Liver (tissue), 9 donors: ENCODE results near the gene ETFA. TPM values are rescaled to one million over a fixed set of nuclear protein-coding genes. Genes with fewer than 3 reads are reported as not detected.

Experiments
- DNase-seq: peaks from one replicate; pipeline ENCODE4 v3.0.0-alpha.2; 2017; ENCODE audit warnings: low spot score
- H3K27ac ChIP-seq, 2 donors: one replicate each; pipeline ENCODE4 v1.7.0; 2013; ENCODE audit warnings: inconsistent platforms in 2 of 2, low read length in 2 of 2, control low read depth in 1 of 2, low read depth in 1 of 2, mild to moderate bottlenecking in 1 of 2
- H3K27me3 ChIP-seq, 4 donors: one replicate each; pipeline versions ENCODE4 v1.6.1 to v1.7.0; 2013; ENCODE audit warnings: low read length in 3 of 4, inconsistent platforms in 1 of 4, mild to moderate bottlenecking in 1 of 4, moderate library complexity in 1 of 4; ENCODE audit not compliant: control insufficient read depth in 4 of 4, insufficient read depth in 4 of 4
- H3K36me3 ChIP-seq, 4 donors: one replicate each; pipeline versions ENCODE4 v1.6.1 to v1.7.0; 2013; ENCODE audit warnings: low read length in 3 of 4, mild to moderate bottlenecking in 3 of 4, low read depth in 1 of 4, moderate library complexity in 1 of 4; ENCODE audit not compliant: control insufficient read depth in 4 of 4, insufficient read depth in 3 of 4
- H3K4me1 ChIP-seq, 4 donors: one replicate each; pipeline versions ENCODE4 v1.6.1 to v1.7.0; 2013; ENCODE audit warnings: low read length in 3 of 4, mild to moderate bottlenecking in 3 of 4, moderate library complexity in 1 of 4; ENCODE audit not compliant: control insufficient read depth in 4 of 4, insufficient read depth in 4 of 4
- H3K4me3 ChIP-seq, 3 donors: one replicate each; pipeline versions ENCODE4 v1.6.1 to v1.7.0; 2013; ENCODE audit warnings: low read length in 3 of 3, control low read depth in 1 of 3, low read depth in 1 of 3, mild to moderate bottlenecking in 1 of 3
- H3K9ac ChIP-seq, 2 donors: one replicate each; pipeline ENCODE4 v1.7.0; 2013; ENCODE audit warnings: low read length in 2 of 2, mild to moderate bottlenecking in 2 of 2, moderate library complexity in 2 of 2, control low read depth in 1 of 2, low read depth in 1 of 2
- H3K9me3 ChIP-seq, 4 donors: one replicate each; pipeline versions ENCODE4 v1.6.1 to v1.7.0; 2013; ENCODE audit warnings: low read length in 3 of 4; ENCODE audit not compliant: control insufficient read depth in 4 of 4
- EGR1 ChIP-seq, 2 donors: IDR thresholded peaks; 2 replicates each; pipeline ENCODE4 v1.6.1; 2016 to 2018; ENCODE audit warnings: antibody characterized with exemption in 2 of 2, low read depth in 2 of 2
- FOXA1 ChIP-seq: IDR thresholded peaks from 2 replicates; pipeline ENCODE4 v1.6.1; 2016; ENCODE audit warnings: antibody characterized with exemption
- FOXA2 ChIP-seq: IDR thresholded peaks from 2 replicates; pipeline ENCODE4 v1.6.1; 2016; ENCODE audit warnings: antibody characterized with exemption
- GABPA ChIP-seq, 2 donors: IDR thresholded peaks in 1 of 2; conservative IDR thresholded peaks in 1 of 2; 2 replicates each; pipeline ENCODE4 v1.6.1; 2016; ENCODE audit warnings: antibody characterized with exemption in 2 of 2, mild to moderate bottlenecking in 1 of 2, moderate library complexity in 1 of 2
- HNF4A ChIP-seq, 2 donors: conservative IDR thresholded peaks; 2 replicates each; pipeline ENCODE4 v1.6.1; 2016; ENCODE audit warnings: antibody characterized with exemption in 2 of 2, mild to moderate bottlenecking in 2 of 2
- HNF4G ChIP-seq: IDR thresholded peaks from 2 replicates; pipeline ENCODE4 v1.6.1; 2016; ENCODE audit warnings: antibody characterized with exemption
- JUND ChIP-seq, 2 donors: IDR thresholded peaks; 2 replicates each; pipeline ENCODE4 v1.6.1; 2016; ENCODE audit warnings: antibody characterized with exemption in 2 of 2
- MAX ChIP-seq: IDR thresholded peaks from 2 replicates; pipeline ENCODE4 v1.6.1; 2016; ENCODE audit warnings: antibody characterized with exemption
- NR2F2 ChIP-seq: IDR thresholded peaks from 2 replicates; pipeline ENCODE4 v1.6.1; 2016; ENCODE audit warnings: antibody characterized with exemption
- RAD21 ChIP-seq, 2 donors: IDR thresholded peaks; 2 replicates each; pipeline ENCODE4 v1.6.1; 2016; ENCODE audit warnings: antibody characterized with exemption in 2 of 2, mild to moderate bottlenecking in 2 of 2
- RXRA ChIP-seq, 2 donors: IDR thresholded peaks; 2 replicates each; pipeline ENCODE4 v1.6.1; 2017 to 2018; ENCODE audit warnings: antibody characterized with exemption in 2 of 2, mild to moderate bottlenecking in 1 of 2
- SP1 ChIP-seq: IDR thresholded peaks from 2 replicates; pipeline ENCODE4 v1.6.1; 2018; ENCODE audit warnings: antibody characterized with exemption, mild to moderate bottlenecking
- YY1 ChIP-seq: IDR thresholded peaks from 2 replicates; pipeline ENCODE4 v1.6.1; 2016; ENCODE audit warnings: antibody characterized with exemption, mild to moderate bottlenecking
- WGBS: extraction: QIAGEN DNeasy Blood & Tissue Kit; methylation state at CpG from one replicate; pipeline ENCODE4 v1.1.7; 2013; 5-methylcytosine and 5-hydroxymethylcytosine counted together
- polyA plus RNA-seq, 2 donors: library from polyadenylated mRNA; stranded (reverse) in 1 of 2; unstranded in 1 of 2; fragments of 200-250 nt in 1 of 2; fragments of >200 nt in 1 of 2; fragmentation: Nextera tagmentation in 1 of 2; extraction: Ambion mirVana in 1 of 2; gene quantifications; one replicate each; pipeline versions ENCODE4 v1.2.1 to v1.2.3, GENCODE V29; 2013 to 2015
- total RNA-seq, 2 donors: library from RNA; depleted of rRNA; stranded (reverse); fragments of >200 nt; gene quantifications; one replicate each; pipeline ENCODE4 v1.2.3, GENCODE V29; 2014
- TF ChIP-seq, protein P1 (sequence below): fragments of 150-350 bp; IDR thresholded peaks from 2 replicates; pipeline ENCODE4 v1.5.1; 2017; ENCODE audit warnings: improper control_type of control experiment, low read depth, low read length; ENCODE audit not compliant: missing input control
- TF ChIP-seq, protein P2 (sequence below): IDR thresholded peaks from 2 replicates; pipeline ENCODE4 v1.6.1; 2016; ENCODE audit warnings: antibody characterized with exemption, mild to moderate bottlenecking
- donor health status: healthy.
- donor health status: healthy.
- donor health status: healthy.
- donor health status: healthy.
- donor health status: healthy.

The ETFA gene
- total and polyA plus RNA-seq, 4 donors = 92.6 to 342 (median 289) TPM

DNA sequence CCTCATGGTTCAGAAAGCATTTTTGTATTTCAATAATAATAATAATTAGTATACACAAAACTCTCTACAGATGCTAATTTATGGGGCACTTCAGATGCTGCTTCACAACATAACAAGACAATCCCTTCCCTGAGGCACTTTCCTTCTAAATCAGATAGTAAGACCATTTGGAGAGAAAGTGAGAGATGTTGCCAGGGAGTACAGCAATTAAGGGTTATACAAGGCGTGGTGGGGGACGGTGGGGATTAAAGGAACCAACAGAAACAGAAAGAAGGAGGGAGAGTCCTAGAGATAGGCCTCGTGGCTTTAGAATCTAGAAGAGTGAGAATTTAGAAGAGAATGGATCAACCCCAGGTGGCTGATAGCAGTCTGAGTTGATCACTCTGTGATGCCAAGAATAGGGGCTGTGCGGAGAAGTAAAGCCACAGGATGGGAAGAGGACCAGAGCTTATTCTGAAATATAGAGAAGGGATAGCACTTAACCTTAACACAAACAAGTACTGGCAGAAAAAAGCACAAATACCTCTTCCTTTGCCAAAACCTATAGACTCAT is 76.9 kb downstream of the ETFA start:
- Histone ChIP-seq H3K9me3 (no peaks in the 10 kb centered on the region), H3K27ac (no peak overlapping the region), H3K27me3 (no peaks in the 10 kb centered on the region), H3K4me3 (no peak overlapping the region), H3K9ac (no peak overlapping the region), H3K4me1 (peaks cover 0 to 1% (median 0%) of the 10 kb centered on the region in 4 donors), H3K36me3 (peaks cover 3 to 13% (median 7%) of the 10 kb centered on the region in 4 donors)
- no peak for DNase-seq
- no peak for TF ChIP-seq JUND (IDR thresholded peaks at IDR 0.05)
- TF ChIP-seq HNF4A (conservative IDR thresholded peaks at IDR 0.05) = no peak
- TF ChIP-seq SP1 = no peak
- no peak for TF ChIP-seq FOXA1
- TF ChIP-seq YY1 = no peak
- TF ChIP-seq NR2F2 = no peak
- no peak for TF ChIP-seq RAD21 (IDR thresholded peaks at IDR 0.05)
- TF ChIP-seq GABPA (IDR thresholded peaks at IDR 0.05 in 1 of 2, conservative IDR thresholded peaks at IDR 0.05 in 1 of 2) = no peak
- no peak for TF ChIP-seq RXRA (IDR thresholded peaks at IDR 0.05)
- WGBS = 85% methylated on average over 4 of the region's 4 CpGs

- no peak overlapping the region for H3K9ac ChIP-seq
- H3K9me3 ChIP-seq = no peaks in the 10 kb centered on the region
- H3K4me1 ChIP-seq = peaks cover 0 to 1% (median 0%) of the 10 kb centered on the region in 4 donors
- no peak overlapping the region for H3K4me3 ChIP-seq
- no peaks in the 10 kb centered on the region for H3K27me3 ChIP-seq
- H3K27ac ChIP-seq = no peak overlapping the region
- H3K36me3 ChIP-seq = peaks cover 3 to 16% (median 10%) of the 10 kb centered on the region in 4 donors
- WGBS = 95% methylated on average over 1 of the region's 1 CpG
- DNase-seq = no peak
- no peak for TF ChIP-seq FOXA2
- TF ChIP-seq JUND (IDR thresholded peaks at IDR 0.05) = no peak
- TF ChIP-seq, protein P1, sequence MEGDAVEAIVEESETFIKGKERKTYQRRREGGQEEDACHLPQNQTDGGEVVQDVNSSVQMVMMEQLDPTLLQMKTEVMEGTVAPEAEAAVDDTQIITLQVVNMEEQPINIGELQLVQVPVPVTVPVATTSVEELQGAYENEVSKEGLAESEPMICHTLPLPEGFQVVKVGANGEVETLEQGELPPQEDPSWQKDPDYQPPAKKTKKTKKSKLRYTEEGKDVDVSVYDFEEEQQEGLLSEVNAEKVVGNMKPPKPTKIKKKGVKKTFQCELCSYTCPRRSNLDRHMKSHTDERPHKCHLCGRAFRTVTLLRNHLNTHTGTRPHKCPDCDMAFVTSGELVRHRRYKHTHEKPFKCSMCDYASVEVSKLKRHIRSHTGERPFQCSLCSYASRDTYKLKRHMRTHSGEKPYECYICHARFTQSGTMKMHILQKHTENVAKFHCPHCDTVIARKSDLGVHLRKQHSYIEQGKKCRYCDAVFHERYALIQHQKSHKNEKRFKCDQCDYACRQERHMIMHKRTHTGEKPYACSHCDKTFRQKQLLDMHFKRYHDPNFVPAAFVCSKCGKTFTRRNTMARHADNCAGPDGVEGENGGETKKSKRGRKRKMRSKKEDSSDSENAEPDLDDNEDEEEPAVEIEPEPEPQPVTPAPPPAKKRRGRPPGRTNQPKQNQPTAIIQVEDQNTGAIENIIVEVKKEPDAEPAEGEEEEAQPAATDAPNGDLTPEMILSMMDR = no peak
- TF ChIP-seq YY1 = no peak
Measured at GRCh38 chr15:76233921-76234320, 77.3 kb downstream of the ETFA start.

- TF ChIP-seq HNF4A (conservative IDR thresholded peaks at IDR 0.05) (no peak), FOXA2 (no peak), FOXA1 (no peak), SP1 (no peak), NR2F2 (no peak), EGR1 (IDR thresholded peaks at IDR 0.05; ENCODE audit: low read depth in 2 of 2) (no peak), GABPA (IDR thresholded peaks at IDR 0.05 in 1 of 2, conservative IDR thresholded peaks at IDR 0.05 in 1 of 2) (no peak), MAX (no peak), YY1 (no peak), HNF4G (no peak)
- TF ChIP-seq, protein P2, sequence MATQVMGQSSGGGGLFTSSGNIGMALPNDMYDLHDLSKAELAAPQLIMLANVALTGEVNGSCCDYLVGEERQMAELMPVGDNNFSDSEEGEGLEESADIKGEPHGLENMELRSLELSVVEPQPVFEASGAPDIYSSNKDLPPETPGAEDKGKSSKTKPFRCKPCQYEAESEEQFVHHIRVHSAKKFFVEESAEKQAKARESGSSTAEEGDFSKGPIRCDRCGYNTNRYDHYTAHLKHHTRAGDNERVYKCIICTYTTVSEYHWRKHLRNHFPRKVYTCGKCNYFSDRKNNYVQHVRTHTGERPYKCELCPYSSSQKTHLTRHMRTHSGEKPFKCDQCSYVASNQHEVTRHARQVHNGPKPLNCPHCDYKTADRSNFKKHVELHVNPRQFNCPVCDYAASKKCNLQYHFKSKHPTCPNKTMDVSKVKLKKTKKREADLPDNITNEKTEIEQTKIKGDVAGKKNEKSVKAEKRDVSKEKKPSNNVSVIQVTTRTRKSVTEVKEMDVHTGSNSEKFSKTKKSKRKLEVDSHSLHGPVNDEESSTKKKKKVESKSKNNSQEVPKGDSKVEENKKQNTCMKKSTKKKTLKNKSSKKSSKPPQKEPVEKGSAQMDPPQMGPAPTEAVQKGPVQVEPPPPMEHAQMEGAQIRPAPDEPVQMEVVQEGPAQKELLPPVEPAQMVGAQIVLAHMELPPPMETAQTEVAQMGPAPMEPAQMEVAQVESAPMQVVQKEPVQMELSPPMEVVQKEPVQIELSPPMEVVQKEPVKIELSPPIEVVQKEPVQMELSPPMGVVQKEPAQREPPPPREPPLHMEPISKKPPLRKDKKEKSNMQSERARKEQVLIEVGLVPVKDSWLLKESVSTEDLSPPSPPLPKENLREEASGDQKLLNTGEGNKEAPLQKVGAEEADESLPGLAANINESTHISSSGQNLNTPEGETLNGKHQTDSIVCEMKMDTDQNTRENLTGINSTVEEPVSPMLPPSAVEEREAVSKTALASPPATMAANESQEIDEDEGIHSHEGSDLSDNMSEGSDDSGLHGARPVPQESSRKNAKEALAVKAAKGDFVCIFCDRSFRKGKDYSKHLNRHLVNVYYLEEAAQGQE = no peak
- TF ChIP-seq, protein P1 = no peak
- H3K9me3 ChIP-seq = no peaks in the 10 kb centered on the region
- DNase-seq = no peak
- H3K36me3 ChIP-seq = peaks cover 9 to 41% (median 23%) of the 10 kb centered on the region in 4 donors
- no peak overlapping the region for H3K9ac ChIP-seq
- 54% methylated on average over 1 of the region's 1 CpG for whole genome bisulfite sequencing
- no peaks in the 10 kb centered on the region for H3K27me3 ChIP-seq
- no peak overlapping the region for H3K4me3 ChIP-seq
- H3K4me1 ChIP-seq = no peaks in the 10 kb centered on the region
- H3K27ac ChIP-seq = no peak overlapping the region
Measured at GRCh38 chr15:76229266-76229665, 82.0 kb downstream of the ETFA start.
